ENCODE data around the gene UBASH3A.

The UBASH3A gene
- total RNA-seq, result 0 to 1.4 (median 0) reads per million in 17 experiments

GRCh38 chr21:42403611-42404231 is at the start of gene UBASH3A:
UBASH3A (plus strand) TSS chr21:42403902; CDS start chr21:42403946, 44 bp downstream.
- no peak for DNase-seq

GRCh38 chr21:42356046-42356445 is 47.7 kb upstream of the UBASH3A start:
- no peak for DNase-seq

GRCh38 chr21:42356650-42357049 is 47.1 kb upstream of the UBASH3A start:
- no peak for DNase-seq

- DNase-seq, result no peak
These were observed 46.4 kb upstream of the UBASH3A start for GRCh38 chr21:42357307-42357706.

GRCh38 chr21:42358261-42358660 is 45.4 kb upstream of the UBASH3A start:
- no peak for DNase-seq

GRCh38 chr21:42358937-42359336 is 44.8 kb upstream of the UBASH3A start:
- DNase-seq, result no peak

GRCh38 chr21:42360317-42360716 is 43.4 kb upstream of the UBASH3A start:
- peak in 1 of 4 experiments; percentile 9 for DNase-seq

GRCh38 chr21:42361286-42361685 is 42.4 kb upstream of the UBASH3A start:
- DNase-seq, result no peak

GRCh38 chr21:42362198-42362597 is 41.5 kb upstream of the UBASH3A start:
- no peak for DNase-seq

- no peak for DNase-seq
These were observed 41.0 kb upstream of the UBASH3A start for GRCh38 chr21:42362700-42363099.

GRCh38 chr21:42363312-42363711 is 40.4 kb upstream of the UBASH3A start:
- no peak for DNase-seq

- peak in 2 of 4 experiments; percentile 10 to 20 for DNase-seq
These were observed 39.3 kb upstream of the UBASH3A start for GRCh38 chr21:42364304-42364865.

- DNase-seq, result no peak
These were observed 37.9 kb upstream of the UBASH3A start for GRCh38 chr21:42365770-42366169.

- no peak for DNase-seq
These were observed 37.3 kb upstream of the UBASH3A start, which contains the start of gene TFF1 for GRCh38 chr21:42366292-42367010. TFF1 (minus strand) TSS chr21:42366535; CDS start chr21:42366495, 40 bp downstream.

GRCh38 chr21:42367367-42368165 is 36.1 kb upstream of the UBASH3A start:
- no peak for DNase-seq

GRCh38 chr21:42369821-42370220 is 33.9 kb upstream of the UBASH3A start:
- no peak for DNase-seq

- no peak for DNase-seq
These were observed 32.6 kb upstream of the UBASH3A start for GRCh38 chr21:42370894-42371654.

GRCh38 chr21:42373196-42373907 is 30.4 kb upstream of the UBASH3A start:
- no peak for DNase-seq

- no peak for DNase-seq
These were observed 29.7 kb upstream of the UBASH3A start for GRCh38 chr21:42373908-42374455.

- no peak for DNase-seq
These were observed 29.2 kb upstream of the UBASH3A start for GRCh38 chr21:42374457-42374856.

- no peak for DNase-seq
These were observed 28.7 kb upstream of the UBASH3A start for GRCh38 chr21:42374864-42375499.

All from suppressor macrophage (primary cell).